D341Med (cell line): ENCODE measurements around the gene COTL1.

Experiments used
- DNase-seq: peaks from one replicate; pipeline ENCODE4 v3.0.0; 2012; ENCODE audit warnings: low spot score

Gene COTL1, protein sequence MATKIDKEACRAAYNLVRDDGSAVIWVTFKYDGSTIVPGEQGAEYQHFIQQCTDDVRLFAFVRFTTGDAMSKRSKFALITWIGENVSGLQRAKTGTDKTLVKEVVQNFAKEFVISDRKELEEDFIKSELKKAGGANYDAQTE

DNA sequence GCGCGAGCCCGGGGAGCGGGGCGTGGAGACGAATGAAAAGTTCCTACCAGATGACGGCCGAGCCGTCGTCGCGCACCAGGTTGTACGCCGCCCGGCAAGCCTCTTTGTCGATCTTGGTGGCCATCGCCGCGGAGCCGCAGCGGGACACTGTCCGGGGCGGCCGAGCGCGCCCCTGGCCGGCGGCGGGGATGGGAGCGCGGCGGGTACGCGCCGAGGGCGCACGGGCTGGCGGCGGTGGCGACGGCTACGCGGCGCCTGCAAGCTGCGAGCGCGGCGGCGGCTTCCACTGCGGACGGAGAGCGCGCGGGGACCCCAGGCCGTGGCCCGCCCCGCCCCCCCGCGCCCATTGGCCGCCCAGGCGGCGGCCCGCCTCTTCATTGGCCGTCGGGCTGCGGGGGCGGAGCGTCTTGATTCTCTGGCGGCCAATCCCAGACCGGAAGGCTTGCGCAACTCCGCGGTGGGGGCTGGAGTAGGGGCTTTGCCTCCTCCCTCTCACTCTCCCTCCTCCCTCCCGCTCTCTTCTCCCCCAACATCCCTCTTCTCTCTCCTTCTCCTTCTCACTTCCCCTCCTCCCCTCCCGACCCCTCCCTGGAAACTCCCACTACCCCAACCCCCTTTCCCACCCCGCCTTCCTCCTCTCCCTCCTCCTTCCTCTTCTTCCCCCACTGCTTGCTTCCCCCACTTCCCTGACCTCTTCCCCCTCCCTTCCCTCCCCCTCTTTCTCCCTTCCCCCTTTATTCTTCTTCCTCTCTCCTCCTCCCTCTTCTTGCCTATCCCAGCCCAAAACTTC, at the start of gene COTL1:
COTL1 (minus strand) TSS at position 288 of the 790 bp plus-strand sequence; CDS start at position 124, 164 bp downstream.
- DNase-seq = peak; percentile 97

GRCh38 chr16:84665843-84666242, 48.0 kb upstream of the COTL1 start:
- DNase-seq = no peak

GRCh38 chr16:84665359-84665758, 47.5 kb upstream of the COTL1 start:
- DNase-seq = no peak

DNA sequence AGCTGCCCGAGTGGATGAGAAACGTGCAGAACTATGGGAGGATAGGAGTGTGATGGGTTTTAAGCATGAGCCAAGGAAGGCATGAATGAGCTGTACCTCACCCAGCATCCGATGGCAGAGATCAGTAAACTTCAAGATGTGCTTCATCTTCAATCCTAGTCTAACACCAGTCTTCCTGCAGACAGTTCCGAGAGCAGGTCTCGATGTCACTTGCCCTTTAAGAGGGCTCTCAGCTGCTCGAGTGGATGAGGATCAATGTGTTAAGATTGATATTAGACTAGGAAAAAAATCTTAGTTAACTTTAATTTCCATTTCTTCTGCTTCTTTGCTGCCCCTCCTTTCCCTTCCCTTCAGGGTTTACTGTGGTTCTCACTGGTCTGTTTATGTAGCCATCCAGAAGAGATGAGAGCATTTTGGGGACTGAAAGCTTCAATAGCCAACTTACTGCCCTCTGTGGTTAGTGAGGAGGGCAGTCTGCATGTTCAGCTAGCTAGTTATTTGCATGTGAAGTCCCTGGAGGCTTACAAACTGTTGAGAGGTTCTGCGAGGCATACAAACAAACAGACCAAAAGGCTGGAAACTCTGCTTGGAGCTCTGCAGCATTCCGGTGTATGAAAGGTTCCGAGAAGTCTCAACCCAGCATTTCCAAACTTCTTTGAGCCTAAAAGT, 45.7 kb upstream of the COTL1 start:
- DNase-seq = no peak

GRCh38 chr16:84662471-84662870, 44.6 kb upstream of the COTL1 start:
- DNase-seq = no peak

- no peak for DNase-seq
These were observed 43.7 kb upstream of the COTL1 start for GRCh38 chr16:84661418-84662060.

GRCh38 chr16:84660973-84661372, 43.1 kb upstream of the COTL1 start:
- no peak for DNase-seq

- DNase-seq = no peak
These were observed 41.9 kb upstream of the COTL1 start for GRCh38 chr16:84659656-84660300.

DNA sequence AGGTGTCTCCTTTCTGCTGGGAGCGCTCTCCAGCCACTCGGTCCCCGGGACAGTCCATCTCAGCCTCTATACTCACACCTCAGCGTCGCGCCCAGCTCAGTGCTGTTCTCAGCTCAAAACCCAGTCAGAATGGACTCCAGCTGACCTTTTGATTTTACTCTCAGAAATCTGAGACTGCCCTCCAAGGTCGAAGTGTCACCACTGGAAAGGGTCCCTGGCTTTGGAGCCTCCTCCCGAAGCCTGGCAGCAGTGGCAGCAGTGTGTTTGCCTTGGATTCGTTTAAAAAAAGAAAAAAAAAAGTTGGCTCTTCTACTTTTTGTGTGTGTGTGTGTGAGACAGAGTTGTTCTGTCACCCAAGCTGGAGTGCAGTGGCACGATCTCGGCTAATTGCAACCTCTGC, 40.8 kb upstream of the COTL1 start:
- no peak for DNase-seq

DNA sequence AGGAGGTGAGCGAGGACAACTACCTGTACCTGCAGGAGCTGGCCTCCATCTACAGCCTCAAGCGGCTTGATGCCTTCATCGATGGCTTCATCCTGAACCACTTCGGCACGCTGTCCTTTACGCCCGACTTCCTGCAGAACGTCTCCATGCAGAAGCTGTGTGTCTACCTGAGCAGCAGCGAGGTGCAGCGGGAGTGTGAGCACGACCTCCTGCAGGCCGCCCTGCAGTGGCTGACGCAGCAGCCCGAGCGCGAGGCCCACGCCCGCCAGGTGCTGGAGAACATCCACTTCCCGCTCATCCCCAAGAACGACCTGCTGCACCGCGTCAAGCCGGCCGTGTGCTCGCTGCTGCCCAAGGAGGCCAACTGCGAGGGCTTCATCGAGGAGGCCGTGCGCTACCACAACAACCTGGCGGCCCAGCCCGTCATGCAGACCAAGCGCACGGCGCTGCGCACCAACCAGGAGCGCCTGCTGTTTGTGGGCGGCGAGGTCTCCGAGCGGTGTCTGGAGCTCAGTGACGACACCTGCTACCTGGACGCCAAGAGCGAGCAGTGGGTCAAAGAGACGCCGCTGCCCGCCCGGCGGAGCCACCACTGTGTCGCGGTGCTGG, 39.5 kb upstream of the COTL1 start:
- DNase-seq = no peak

DNA sequence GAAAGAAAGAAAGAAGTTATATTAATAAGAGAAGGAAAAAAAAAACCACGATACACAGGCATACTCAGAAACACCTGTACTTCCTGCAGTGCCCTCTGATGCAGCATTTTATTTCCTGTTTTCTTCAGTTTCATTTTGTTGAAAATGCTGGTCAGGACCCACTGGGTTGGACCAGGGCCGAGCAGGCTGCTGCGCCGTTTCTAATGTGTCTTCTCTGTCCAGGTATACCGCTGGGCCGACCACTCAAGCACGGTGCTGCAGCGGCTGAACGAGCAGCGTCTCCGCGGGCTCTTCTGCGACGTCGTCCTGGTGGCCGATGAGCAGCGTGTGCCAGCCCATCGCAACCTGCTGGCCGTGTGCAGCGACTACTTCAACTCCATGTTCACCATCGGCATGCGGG, 38.8 kb upstream of the COTL1 start:
- DNase-seq = no peak

- DNase-seq = no peak
These were observed 37.1 kb upstream of the COTL1 start for GRCh38 chr16:84654998-84655397.

GRCh38 chr16:84654238-84654637, 36.4 kb upstream of the COTL1 start:
- DNase-seq = no peak

DNA sequence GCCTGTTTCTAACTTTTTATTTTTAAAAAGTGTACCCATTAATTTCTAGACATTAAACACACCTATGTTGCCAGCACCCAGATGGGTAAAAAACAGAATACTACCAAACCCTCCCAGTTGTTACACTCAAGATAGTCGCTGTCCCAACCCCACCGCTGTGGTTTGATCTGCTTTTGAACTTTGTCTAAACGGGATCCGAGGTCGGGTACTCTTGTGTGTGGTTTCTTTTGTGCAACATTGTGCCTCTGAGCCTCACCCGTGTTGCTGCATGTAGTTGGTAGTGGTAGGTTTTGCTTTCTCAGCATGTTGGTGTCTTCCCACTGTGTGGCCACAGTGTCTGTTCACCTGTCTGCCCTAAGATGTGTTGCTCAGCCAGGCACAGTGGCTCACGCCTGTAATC, 34.7 kb upstream of the COTL1 start:
- DNase-seq = no peak

DNA sequence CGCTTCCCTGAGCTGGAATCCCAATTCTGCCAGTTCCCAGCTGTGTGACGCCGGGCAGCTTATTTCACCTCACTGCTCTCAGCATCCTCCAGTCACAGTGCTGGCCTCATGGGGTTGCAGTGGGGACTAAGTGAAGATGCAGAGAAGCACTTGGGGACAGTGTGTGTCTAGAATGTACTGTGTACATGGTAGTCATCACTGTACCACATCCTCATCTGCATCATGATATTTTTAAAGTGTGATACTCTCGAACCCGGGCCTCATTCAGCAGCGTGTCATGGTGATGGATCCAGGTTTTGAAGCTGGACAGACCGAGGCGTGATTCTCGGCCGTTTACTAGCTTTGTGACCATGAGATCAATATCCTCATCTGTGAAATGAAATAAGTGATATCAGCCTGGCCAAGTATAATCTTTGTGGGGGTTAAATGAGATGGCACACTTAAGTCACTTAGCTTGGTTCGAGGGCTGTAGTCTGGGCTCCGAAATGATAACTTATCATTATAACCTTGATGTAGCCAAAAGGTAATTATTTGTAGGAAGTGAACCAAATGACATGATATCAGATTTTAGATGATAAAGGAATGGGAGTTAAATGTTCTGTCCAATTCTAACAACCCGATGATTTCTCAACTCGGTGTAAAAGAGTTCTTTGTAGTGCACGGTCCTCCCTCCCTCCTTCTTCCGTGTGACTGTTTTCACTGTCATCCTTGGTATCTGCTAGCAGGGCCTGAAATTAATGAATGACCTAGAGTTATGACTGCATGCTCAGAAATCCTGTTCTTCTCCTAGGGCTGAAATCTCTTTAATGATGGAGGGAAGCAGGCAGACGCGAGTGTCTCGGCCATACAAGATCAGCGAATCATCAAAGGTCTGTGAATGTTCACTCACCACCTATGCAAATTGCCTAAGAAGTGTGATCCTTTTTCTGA, 32.4 kb upstream of the COTL1 start:
- DNase-seq = no peak

- no peak for DNase-seq
These were observed 31.6 kb upstream of the COTL1 start for GRCh38 chr16:84649511-84649861.

GRCh38 chr16:84648595-84649510, 31.0 kb upstream of the COTL1 start:
- peak; percentile 75 for DNase-seq

GRCh38 chr16:84647828-84648594, 30.1 kb upstream of the COTL1 start, which contains the start of gene KLHL36:
KLHL36 (plus strand) TSS chr16:84648511; CDS start chr16:84650868, 2,357 bp downstream.
- DNase-seq = peak; percentile 95

- no peak for DNase-seq
These were observed 25.8 kb upstream of the COTL1 start for GRCh38 chr16:84643674-84644073.
